Ovary (tissue), 9 donors: Measurements from ENCODE around the gene RPTOR. TPM values are rescaled to one million over a fixed set of nuclear protein-coding genes. Genes with fewer than 3 reads are reported as not detected.

Experiments used
- DNase-seq, 5 donors: peaks; one replicate each; pipeline ENCODE4 v3.0.0-alpha.2; 2019 to 2020
- H3K27ac ChIP-seq, 2 donors: fragments of 200-600 bp; one replicate each; pipeline versions ENCODE4 v1.5.1 to v1.8.0; 2019 to 2022
- H3K27me3 ChIP-seq: fragments of 200-600 bp; one replicate; pipeline ENCODE4 v1.8.0; 2022
- H3K36me3 ChIP-seq: fragments of 200-600 bp; sonication (generic); one replicate; pipeline ENCODE4 v1.5.1; 2019
- H3K4me1 ChIP-seq: one replicate; pipeline ENCODE4 v1.8.1; 2013; ENCODE audit warnings: mild to moderate bottlenecking, moderate library complexity; ENCODE audit not compliant: insufficient read depth
- H3K4me3 ChIP-seq: fragments of 200-600 bp; sonication (generic); one replicate; pipeline ENCODE4 v1.5.1; 2017
- H3K9me3 ChIP-seq, 2 donors: fragments of 200-600 bp in 1 of 2; sonication (generic) in 1 of 2; one replicate each; pipeline versions ENCODE4 v1.5.1 to v1.8.1; 2013 to 2019; ENCODE audit warnings: mild to moderate bottlenecking in 1 of 2, moderate library complexity in 1 of 2
- CTCF ChIP-seq, 3 donors: fragments of 450-650 bp in 2 of 3; fragments of 200-600 bp in 1 of 3; IDR thresholded peaks; one replicate each; pipeline versions ENCODE4 v1.5.1 to v1.8.0; 2016 to 2022; ENCODE audit warnings: antibody characterized with exemption in 3 of 3, mild to moderate bottlenecking in 1 of 3
- EP300 ChIP-seq: sonication (generic); formaldehyde crosslinking; IDR thresholded peaks from one replicate; pipeline ENCODE4 v1.6.1; 2017; ENCODE audit warnings: antibody characterized with exemption
- POLR2A ChIP-seq: fragments of 450-650 bp; IDR thresholded peaks from one replicate; pipeline ENCODE4 v1.6.1; 2017; ENCODE audit warnings: antibody characterized with exemption, mild to moderate bottlenecking, moderate library complexity
- WGBS, 3 donors: extraction: QIAGEN DNeasy Blood & Tissue Kit in 1 of 3; methylation state at CpG; one replicate each; pipeline versions ENCODE4 v1.1.5 to v1.1.7; 2013 to 2017; 5-methylcytosine and 5-hydroxymethylcytosine counted together
- intact Hi-C, 4 donors: fragments of 100-400 bp; cut with DNase I; formaldehyde crosslinking; loops; one replicate each; pipeline versions ENCODE4 v1.11.0 to v1.15.1; 2022 to 2023
- polyA plus RNA-seq, 2 donors: library from polyadenylated mRNA; stranded (reverse); fragments of 200-250 nt in 1 of 2; fragments of 350-450 nt in 1 of 2; fragmentation: Illumina TruSeq in 1 of 2; extraction: RNeasy Lipid Tissue Mini Kit (QIAGEN cat#74804) in 1 of 2; gene quantifications; one replicate each; pipeline ENCODE4 v1.2.3, GENCODE V29; 2013 to 2014
- total RNA-seq, 7 donors: library from RNA; depleted of rRNA in 2 of 7; stranded (reverse); fragments of >200 nt in 2 of 7; fragmentation: NEBNext Ultra II Directional in 3 of 7; extraction: Animal tissue kit (Norgen Biotek cat#: 25700) in 3 of 7; gene quantifications; one replicate each; pipeline versions ENCODE4 v1.1.0 to v1.2.4, GENCODE V29; 2016 to 2023
- donor health status: DM: no; HTN: no; CAD: no; lungs with moderate emphysema.
- donor health status: DM: no; HTN: no; CAD: no.
- donor health status: Bipolar disorder and iron deficiency.
- donor health status: DM: yes; HTN: yes; CAD: no.
- donor health status: DM: no; HTN: no; CAD: no.
- donor health status: DM: yes; HTN: yes; CAD: no.

Gene RPTOR
- total and polyA plus RNA-seq, 9 donors, result 11.1 to 41.9 (median 27.9) TPM

DNA sequence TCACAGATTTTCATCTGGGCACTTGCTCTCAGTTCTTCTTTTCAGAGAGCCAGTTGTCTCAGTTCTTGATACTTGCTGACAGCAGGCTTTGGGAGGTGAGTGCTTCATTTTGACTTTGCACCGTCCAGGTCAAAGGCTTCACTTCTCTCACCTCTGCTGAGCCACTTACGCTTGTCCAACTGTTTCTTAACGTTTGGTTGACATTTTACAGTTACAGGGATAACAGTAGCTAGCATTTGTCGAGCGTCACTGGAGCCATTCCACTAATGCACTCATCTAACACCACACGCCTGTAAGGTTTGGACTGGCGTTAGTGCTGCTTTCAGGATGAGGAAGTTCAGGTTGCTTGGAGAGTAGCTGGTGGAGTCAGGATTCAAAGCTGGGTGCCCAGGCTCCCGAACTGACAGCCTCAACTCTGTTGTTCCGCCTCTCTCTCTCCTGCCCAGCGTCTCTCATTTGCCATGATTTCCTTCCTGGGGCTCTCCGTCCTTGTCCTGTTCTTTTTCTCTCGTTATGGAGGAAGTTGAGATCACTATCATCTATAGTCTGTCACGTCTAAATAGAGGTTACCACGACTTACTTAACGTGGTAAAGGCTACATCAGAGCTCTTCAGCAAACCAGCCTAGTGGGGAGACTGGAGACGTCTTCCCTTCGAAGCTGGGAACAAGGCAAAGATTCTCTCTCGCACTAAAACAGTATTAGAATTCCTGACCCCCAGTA, 220.8 kb downstream of the RPTOR start:
- H3K36me3 ChIP-seq, result no peaks in the 10 kb centered on the region
- DNase-seq, result no peak
- TF ChIP-seq POLR2A (no peak), EP300 (no peak), CTCF (IDR thresholded peaks at IDR 0.05) (no peak)
- no peak overlapping the region for H3K27ac ChIP-seq
- H3K27me3 ChIP-seq, result no peaks in the 10 kb centered on the region
- no peaks in the 10 kb centered on the region for H3K9me3 ChIP-seq
- H3K4me1 ChIP-seq, result no peaks in the 10 kb centered on the region
- no peak overlapping the region for H3K4me3 ChIP-seq
- WGBS, 3 donors, result 84 to 88% (median 86%) methylated on average over 18 of the region's 18 CpGs
- intact Hi-C loops, result no loop called here

DNA sequence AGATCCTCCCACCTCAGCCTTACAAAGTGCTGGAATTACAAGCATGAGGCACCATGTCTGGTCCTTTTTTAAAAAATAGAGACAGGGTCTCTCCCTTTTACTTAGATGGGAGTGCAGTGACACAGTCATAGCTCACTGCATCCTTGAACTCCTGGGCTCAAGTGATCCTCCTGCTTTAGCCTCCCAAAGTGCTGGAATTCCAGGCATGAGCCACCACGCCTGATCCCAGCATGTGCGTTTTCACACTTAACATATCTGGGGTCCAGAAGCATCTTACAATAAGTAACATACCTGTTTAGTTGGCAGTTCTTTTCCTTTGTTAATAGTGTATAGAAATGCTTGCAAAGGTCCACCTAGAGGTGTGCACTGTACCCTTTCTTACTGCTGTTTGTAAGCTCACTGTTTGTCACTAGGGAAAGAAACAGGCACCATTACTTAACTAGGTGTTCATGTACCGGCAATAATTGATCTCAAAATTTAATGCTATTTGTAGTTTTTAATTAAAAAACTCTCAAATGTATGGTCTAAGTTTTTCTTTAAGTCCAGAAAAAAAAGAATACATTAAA, 221.7 kb downstream of the RPTOR start:
- DNase-seq, result no peak
- no peaks in the 10 kb centered on the region for H3K36me3 ChIP-seq
- no peak overlapping the region for H3K4me3 ChIP-seq
- 94 to 98% (median 95%) methylated on average over 3 of the region's 3 CpGs for WGBS, 3 donors
- no peaks in the 10 kb centered on the region for H3K9me3 ChIP-seq
- intact Hi-C loops, result no loop called here
- H3K4me1 ChIP-seq, result no peaks in the 10 kb centered on the region
- no peaks in the 10 kb centered on the region for H3K27me3 ChIP-seq
- no peak for TF ChIP-seq POLR2A
- no peak for TF ChIP-seq CTCF (IDR thresholded peaks at IDR 0.05)
- no peak for TF ChIP-seq EP300
- H3K27ac ChIP-seq, result no peak overlapping the region

DNA sequence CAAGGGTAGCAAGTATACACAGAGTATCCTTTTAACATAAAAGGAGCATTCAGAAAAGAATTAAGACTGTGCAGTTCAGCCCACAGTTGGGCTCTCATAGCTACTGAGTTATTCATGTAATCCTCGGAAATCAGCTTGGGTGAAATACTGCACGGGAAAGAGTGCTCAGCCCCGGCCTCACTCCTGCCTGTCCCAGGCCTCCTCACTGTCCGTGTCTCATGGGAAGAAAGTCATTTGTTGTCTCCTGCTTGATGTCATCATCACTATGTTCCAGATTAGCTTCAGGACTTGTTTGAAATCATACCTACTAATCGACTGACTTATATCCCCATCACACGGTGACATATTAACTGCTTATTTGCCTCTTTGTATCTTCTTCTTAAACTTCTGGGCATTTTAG, 223.8 kb downstream of the RPTOR start:
- H3K4me1 ChIP-seq, result no peaks in the 10 kb centered on the region
- H3K27me3 ChIP-seq, result no peaks in the 10 kb centered on the region
- H3K36me3 ChIP-seq, result no peaks in the 10 kb centered on the region
- no peak for DNase-seq
- H3K9me3 ChIP-seq, result no peaks in the 10 kb centered on the region
- H3K27ac ChIP-seq, result no peak overlapping the region
- TF ChIP-seq POLR2A (no peak), CTCF (IDR thresholded peaks at IDR 0.05) (no peak), EP300 (no peak)
- intact Hi-C loops, result no loop called here
- no peak overlapping the region for H3K4me3 ChIP-seq
- WGBS, 3 donors, result 79 to 87% (median 80%) methylated on average over 6 of the region's 6 CpGs

GRCh38 chr17:80768936-80769335, 224.3 kb downstream of the RPTOR start:
- no peaks in the 10 kb centered on the region for H3K27me3 ChIP-seq
- WGBS, 3 donors, result 95 to 98% (median 97%) methylated on average over 10 of the region's 10 CpGs
- TF ChIP-seq POLR2A (no peak), CTCF (IDR thresholded peaks at IDR 0.05) (no peak), EP300 (no peak)
- H3K9me3 ChIP-seq, result no peaks in the 10 kb centered on the region
- no peaks in the 10 kb centered on the region for H3K36me3 ChIP-seq
- no peaks in the 10 kb centered on the region for H3K4me1 ChIP-seq
- H3K4me3 ChIP-seq, result no peak overlapping the region
- no peak overlapping the region for H3K27ac ChIP-seq
- intact Hi-C loops, result no loop called here
- DNase-seq, result no peak
